Mesenchymal stem cell (in vitro differentiated cells and primary cell): Measurements from ENCODE around the gene RFTN2.
A peak's percentile ranks its signal among the peaks of the same experiment; 100 is the strongest.

ENCODE experiments used
- DNase-seq: peaks from one replicate; pipeline ENCODE4 v3.0.0-alpha.2; 2013
- H2AFZ ChIP-seq: one replicate; pipeline ENCODE4 v1.6.1; 2013; ENCODE audit warnings: low read depth, mild to moderate bottlenecking, control low read depth, inconsistent platforms, low read length, moderate library complexity
- H2AK5ac ChIP-seq: 2 replicates; pipeline ENCODE4 v1.6.1; 2013; ENCODE audit warnings: low read length, moderate library complexity, mild to moderate bottlenecking, inconsistent platforms; ENCODE audit not compliant: severe bottlenecking
- H2BK120ac ChIP-seq: one replicate; pipeline ENCODE4 v1.6.1; 2013; ENCODE audit warnings: low read depth, mild to moderate bottlenecking, inconsistent platforms, low read length, moderate library complexity
- H2BK12ac ChIP-seq, 2 experiments: one replicate each; pipeline ENCODE4 v1.6.1; 2013; ENCODE audit warnings: inconsistent platforms in 2 of 2, low read length in 2 of 2, mild to moderate bottlenecking in 2 of 2, moderate library complexity in 2 of 2, control low read depth in 1 of 2
- H2BK15ac ChIP-seq: one replicate; pipeline ENCODE4 v1.6.1; 2013; ENCODE audit warnings: mild to moderate bottlenecking, low read depth, inconsistent platforms; ENCODE audit not compliant: poor library complexity, severe bottlenecking
- H2BK5ac ChIP-seq: 2 replicates; pipeline ENCODE4 v1.6.1; 2013; ENCODE audit warnings: low read depth, mild to moderate bottlenecking, low read length, control low read depth, inconsistent platforms; ENCODE audit not compliant: poor library complexity, severe bottlenecking
- H3K14ac ChIP-seq, 2 experiments: one replicate each; pipeline ENCODE4 v1.6.1; 2013; ENCODE audit warnings: inconsistent platforms in 2 of 2, low read length in 2 of 2, control low read depth in 1 of 2, mild to moderate bottlenecking in 1 of 2, moderate library complexity in 1 of 2
- H3K18ac ChIP-seq, 2 experiments: one replicate each; pipeline ENCODE4 v1.6.1; 2013; ENCODE audit warnings: inconsistent platforms in 2 of 2, low read length in 2 of 2, control low read depth in 1 of 2, low read depth in 1 of 2, mild to moderate bottlenecking in 1 of 2
- H3K23ac ChIP-seq, 2 experiments: one replicate each; pipeline ENCODE4 v1.6.1; 2013; ENCODE audit warnings: inconsistent platforms in 2 of 2, low read length in 2 of 2, mild to moderate bottlenecking in 2 of 2, moderate library complexity in 2 of 2, control low read depth in 1 of 2
- H3K27ac ChIP-seq: 2 replicates; pipeline ENCODE4 v1.5.1; 2013; ENCODE audit warnings: mild to moderate bottlenecking, moderate library complexity, low read length, control low read depth, inconsistent platforms; ENCODE audit not compliant: poor library complexity, severe bottlenecking
- H3K27me3 ChIP-seq, 2 experiments: 2 replicates each; pipeline versions ENCODE4 v1.6.1 to v1.7.0; 2013; ENCODE audit warnings: low read length in 2 of 2, mild to moderate bottlenecking in 2 of 2, moderate library complexity in 2 of 2, control low read depth in 1 of 2, inconsistent platforms in 1 of 2; ENCODE audit not compliant: control insufficient read depth in 1 of 2, insufficient read depth in 1 of 2
- H3K36me3 ChIP-seq, 2 experiments: 2 replicates each; pipeline versions ENCODE4 v1.6.1 to v1.7.0; 2013; ENCODE audit warnings: low read length in 2 of 2, control low read depth in 1 of 2, inconsistent platforms in 1 of 2, low read depth in 1 of 2, mild to moderate bottlenecking in 1 of 2; ENCODE audit not compliant: insufficient read depth in 2 of 2, control insufficient read depth in 1 of 2
- H3K4ac ChIP-seq, 2 experiments: one replicate each; pipeline ENCODE4 v1.6.1; 2013; ENCODE audit warnings: inconsistent platforms in 2 of 2, low read length in 2 of 2, mild to moderate bottlenecking in 2 of 2, moderate library complexity in 2 of 2, control low read depth in 1 of 2, low read depth in 1 of 2
- H3K4me1 ChIP-seq: 2 replicates; pipeline ENCODE4 v1.6.1; 2013; ENCODE audit warnings: low read depth, low read length, control low read depth; ENCODE audit not compliant: control insufficient read depth, insufficient read depth
- H3K4me2 ChIP-seq: 2 replicates; pipeline ENCODE4 v1.6.1; 2013; ENCODE audit warnings: low read length, mild to moderate bottlenecking, inconsistent platforms; ENCODE audit not compliant: poor library complexity, severe bottlenecking
- H3K4me3 ChIP-seq, 2 experiments: 2 replicates each; pipeline versions ENCODE4 v1.5.1 to v1.7.0; 2013; ENCODE audit warnings: low read length in 2 of 2, mild to moderate bottlenecking in 2 of 2, control low read depth in 1 of 2, low read depth in 1 of 2; ENCODE audit not compliant: insufficient read depth in 1 of 2
- H3K79me1 ChIP-seq: replicated peaks from 2 replicates; pipeline ENCODE4 v1.6.1; 2013; ENCODE audit warnings: mild to moderate bottlenecking, control low read depth, low read length, inconsistent platforms; ENCODE audit not compliant: poor library complexity, severe bottlenecking
- H3K9ac ChIP-seq: 2 replicates; pipeline ENCODE4 v1.7.0; 2013; ENCODE audit warnings: mild to moderate bottlenecking, low read length, moderate library complexity
- H3K9me3 ChIP-seq: 2 replicates; pipeline ENCODE4 v1.7.0; 2013; ENCODE audit warnings: mild to moderate bottlenecking, low read length; ENCODE audit not compliant: control insufficient read depth
- H4K8ac ChIP-seq: one replicate; pipeline ENCODE4 v1.6.1; 2013; ENCODE audit warnings: inconsistent platforms, mild to moderate bottlenecking, low read length, moderate library complexity
- H4K91ac ChIP-seq: one replicate; pipeline ENCODE4 v1.6.1; 2013; ENCODE audit warnings: mild to moderate bottlenecking, low read length, inconsistent platforms
- WGBS: methylation state at CpG from one replicate; pipeline ENCODE4 v1.1.7; 2013; ENCODE audit warnings: mixed read lengths; 5-methylcytosine and 5-hydroxymethylcytosine counted together

RFTN2 gene

DNA sequence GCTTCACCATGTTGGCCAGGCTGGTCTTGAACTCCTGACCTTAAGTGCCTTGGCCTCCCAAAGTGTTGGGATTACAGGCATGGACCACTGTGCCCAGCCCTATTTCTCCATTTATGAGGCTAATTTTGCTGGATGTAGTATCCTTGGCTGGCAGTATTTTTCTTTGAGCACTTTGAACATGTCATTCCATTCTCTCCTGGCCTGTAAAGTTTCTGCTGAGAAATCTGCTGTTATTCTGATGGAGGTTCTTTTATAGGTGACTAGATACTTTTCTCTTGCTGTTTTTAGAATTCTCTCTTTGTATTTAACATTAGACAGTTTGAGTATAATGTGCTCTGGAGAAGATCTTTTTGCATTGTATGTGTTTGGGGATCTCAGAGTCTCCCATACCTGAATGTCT, 9.1 kb downstream of the RFTN2 start:
- no peak overlapping the region for H3K4ac ChIP-seq
- H2BK15ac ChIP-seq, result no peak overlapping the region
- no peak overlapping the region for H3K9ac ChIP-seq
- peaks cover 0 to 9% of the 10 kb centered on the region in 2 experiments for H3K36me3 ChIP-seq
- no peak overlapping the region for H2BK120ac ChIP-seq
- no peak overlapping the region for H2AFZ ChIP-seq
- peaks cover 19% of the 10 kb centered on the region for H3K79me1 ChIP-seq
- no peak overlapping the region for H3K23ac ChIP-seq
- H2BK12ac ChIP-seq, result no peak overlapping the region
- H3K9me3 ChIP-seq, result no peaks in the 10 kb centered on the region
- H3K4me2 ChIP-seq, result no peak overlapping the region
- H3K4me1 ChIP-seq, result no peaks in the 10 kb centered on the region
- H3K27me3 ChIP-seq, result no peaks in the 10 kb centered on the region
- no peak overlapping the region for H3K27ac ChIP-seq
- H4K91ac ChIP-seq, result no peak overlapping the region
- no peak overlapping the region for H3K14ac ChIP-seq
- no peak overlapping the region for H4K8ac ChIP-seq
- H2BK5ac ChIP-seq, result no peak overlapping the region
- DNase-seq, result no peak
- H3K4me3 ChIP-seq, result no peak overlapping the region
- H3K18ac ChIP-seq, result no peak overlapping the region
- H2AK5ac ChIP-seq, result no peak overlapping the region

DNA sequence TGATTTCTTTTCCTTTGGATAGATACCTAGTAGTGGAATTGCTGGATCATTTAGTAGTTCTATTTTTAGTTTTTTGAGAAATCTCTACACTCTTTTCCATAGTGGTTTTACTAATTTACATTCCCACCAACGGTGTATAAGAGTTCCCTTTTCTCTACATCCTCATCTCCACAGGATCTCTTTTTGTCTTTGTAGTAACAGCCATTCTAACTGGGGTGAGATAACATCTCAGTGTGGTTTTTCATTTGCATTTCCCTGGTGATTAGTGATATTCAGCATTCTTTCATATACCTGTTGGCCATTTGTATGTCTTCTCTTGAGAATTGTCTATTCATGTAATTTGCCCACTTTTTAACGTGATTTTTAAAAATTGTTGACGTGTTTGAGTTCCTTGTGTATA, 13.8 kb downstream of the RFTN2 start:
- H3K9ac ChIP-seq, result no peak overlapping the region
- H2AFZ ChIP-seq, result no peak overlapping the region
- H3K4ac ChIP-seq, result no peak overlapping the region
- no peak overlapping the region for H2BK12ac ChIP-seq
- H2BK15ac ChIP-seq, result no peak overlapping the region
- H3K4me1 ChIP-seq, result no peaks in the 10 kb centered on the region
- 81% methylated on average over 2 of the region's 3 CpGs for WGBS
- no peaks in the 10 kb centered on the region for H3K27me3 ChIP-seq
- no peak overlapping the region for H3K14ac ChIP-seq
- no peak overlapping the region for H3K18ac ChIP-seq
- no peak overlapping the region for H4K91ac ChIP-seq
- H2BK5ac ChIP-seq, result no peak overlapping the region
- no peak overlapping the region for H2AK5ac ChIP-seq
- H3K36me3 ChIP-seq, result no peaks in the 10 kb centered on the region
- H3K4me3 ChIP-seq, result no peak overlapping the region
- no peak overlapping the region for H3K27ac ChIP-seq
- DNase-seq, result no peak
- no peak overlapping the region for H3K4me2 ChIP-seq
- no peak overlapping the region for H2BK120ac ChIP-seq
- H3K79me1 ChIP-seq, result peaks cover 1% of the 10 kb centered on the region
- H3K9me3 ChIP-seq, result no peaks in the 10 kb centered on the region
- H4K8ac ChIP-seq, result no peak overlapping the region
- no peak overlapping the region for H3K23ac ChIP-seq

DNA sequence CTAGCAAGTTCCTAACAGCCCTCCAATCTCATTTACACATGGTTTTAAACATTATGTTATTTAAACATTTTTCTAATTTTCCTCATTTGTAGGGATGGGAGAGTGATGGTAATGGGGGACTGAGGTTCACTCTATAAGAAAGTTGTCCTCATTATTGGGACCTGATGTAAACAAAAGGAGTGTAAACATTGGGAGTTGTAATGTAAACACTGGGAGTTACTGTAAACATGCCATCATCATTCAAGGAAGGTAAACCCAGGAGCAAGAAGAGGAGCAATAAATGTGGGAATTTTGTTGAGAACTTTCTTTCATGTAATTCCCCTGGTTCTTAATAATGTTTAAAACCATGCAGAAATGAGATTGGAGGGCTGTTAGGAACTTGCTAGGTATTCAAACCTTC, 17.8 kb downstream of the RFTN2 start:
- Histone ChIP-seq H2BK15ac (no peak overlapping the region), H3K14ac (no peak overlapping the region), H2BK5ac (no peak overlapping the region), H3K9me3 (no peaks in the 10 kb centered on the region), H3K23ac (no peak overlapping the region), H2BK12ac (no peak overlapping the region), H3K4me3 (no peak overlapping the region), H4K91ac (no peak overlapping the region), H3K4me2 (no peak overlapping the region), H3K4ac (no peak overlapping the region), H3K4me1 (no peaks in the 10 kb centered on the region), H3K79me1 (peaks cover 3% of the 10 kb centered on the region), H2AFZ (no peak overlapping the region), H3K36me3 (no peaks in the 10 kb centered on the region), H2BK120ac (no peak overlapping the region), H3K18ac (no peak overlapping the region), H3K9ac (no peak overlapping the region), H4K8ac (no peak overlapping the region), H2AK5ac (no peak overlapping the region), H3K27ac (no peak overlapping the region), H3K27me3 (no peaks in the 10 kb centered on the region)
- peak; percentile 57 for DNase-seq

DNA sequence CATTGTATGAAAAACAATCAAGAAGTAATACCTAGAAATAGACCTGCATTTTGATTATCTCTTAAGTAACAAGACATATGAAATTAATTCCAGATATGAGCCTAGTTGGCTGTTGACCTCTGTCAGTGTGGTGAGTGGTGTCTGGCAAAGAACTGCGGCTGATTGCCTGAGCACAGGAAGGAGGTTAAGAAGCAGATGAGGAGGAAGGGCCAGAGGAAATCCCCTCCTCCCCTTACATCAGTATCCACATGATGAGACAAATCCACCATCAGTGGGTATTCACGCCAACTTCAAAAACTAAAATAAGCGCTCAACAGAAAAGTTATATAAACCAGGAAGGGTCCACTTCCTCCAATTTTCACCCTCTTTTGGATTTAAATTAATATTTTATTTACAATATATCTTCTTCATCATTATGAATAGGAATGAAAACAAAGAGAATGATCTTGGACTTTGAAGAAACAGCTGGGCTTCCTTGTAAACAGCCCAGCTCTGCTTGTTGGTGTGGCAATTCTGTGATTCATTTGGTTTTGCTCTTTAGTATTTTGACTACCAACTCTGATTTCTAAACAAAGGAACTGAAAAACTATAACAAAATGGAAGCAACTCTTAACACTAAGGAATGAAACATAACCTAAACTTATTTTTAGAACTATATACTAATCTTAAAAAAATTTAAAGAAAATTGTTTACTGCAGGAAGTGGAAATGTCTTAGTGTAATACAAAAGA, 27.3 kb downstream of the RFTN2 start:
- no peak overlapping the region for H3K23ac ChIP-seq
- H3K4me3 ChIP-seq, result no peak overlapping the region
- H3K27me3 ChIP-seq, result no peaks in the 10 kb centered on the region
- H3K4me2 ChIP-seq, result no peak overlapping the region
- H2AFZ ChIP-seq, result no peak overlapping the region
- no peak overlapping the region for H2BK5ac ChIP-seq
- no peak overlapping the region for H2AK5ac ChIP-seq
- H3K4me1 ChIP-seq, result no peaks in the 10 kb centered on the region
- peak; percentile 88 for DNase-seq
- no peak overlapping the region for H3K18ac ChIP-seq
- no peak overlapping the region for H2BK120ac ChIP-seq
- H3K9me3 ChIP-seq, result no peaks in the 10 kb centered on the region
- no peak overlapping the region for H4K91ac ChIP-seq
- peak overlapping the region in 1 of 2 experiments; percentile 61 for H3K4ac ChIP-seq
- H3K79me1 ChIP-seq, result no peaks in the 10 kb centered on the region
- no peak overlapping the region for H3K27ac ChIP-seq
- WGBS, result no CpG with 5 or more reads among the region's 3 CpGs
- H2BK12ac ChIP-seq, result no peak overlapping the region
- H4K8ac ChIP-seq, result no peak overlapping the region
- peaks cover 0 to 14% of the 10 kb centered on the region in 2 experiments for H3K36me3 ChIP-seq
- no peak overlapping the region for H2BK15ac ChIP-seq
- no peak overlapping the region for H3K14ac ChIP-seq
- H3K9ac ChIP-seq, result peak overlapping the region; percentile 52
